MCF 10A (cell line): ENCODE measurements around the gene NUP35. TPM values are rescaled to one million over a fixed set of nuclear protein-coding genes. Genes with fewer than 3 reads are reported as not detected.

Source experiments
- BruUV-seq: library from RNA; stranded (reverse); fragments of 400-500 nt; replicated peaks from 2 replicates; lab custom pipeline; 2021; lab: Mats Ljungman, UMichigan
- CTCF ChIA-PET: fragments of 300-600 bp; sonication (Branson Sonifier 250); formaldehyde crosslinking; extraction: SDS; loops from one replicate; lab custom pipeline; 2021; ENCODE audit warnings: antibody characterized with exemption, inconsistent platforms; lab: Yijun Ruan, JAX
- POLR2A ChIA-PET: fragments of 300-600, 350-650 bp; sonication (Branson Sonifier 250); formaldehyde crosslinking; extraction: SDS; loops from one replicate; lab custom pipeline; 2020; ENCODE audit warnings: antibody characterized with exemption, inconsistent platforms; lab: Yijun Ruan, JAX
- DNase-seq: peaks from one replicate; pipeline ENCODE4 v3.0.0-alpha.2; 2018; ENCODE audit not compliant: unreplicated experiment
- H3K27ac Mint-ChIP-seq: one replicate; pipeline ENCODE4 v1.8.0; 2022; ENCODE audit warnings: mild to moderate bottlenecking, low read depth, mixed read lengths; ENCODE audit not compliant: unreplicated experiment
- H3K27me3 Mint-ChIP-seq: one replicate; pipeline ENCODE4 v1.8.0; 2022; ENCODE audit warnings: mixed read lengths; ENCODE audit not compliant: insufficient read depth, unreplicated experiment
- H3K36me3 Mint-ChIP-seq: one replicate; pipeline ENCODE4 v1.8.0; 2022; ENCODE audit warnings: mild to moderate bottlenecking, moderate library complexity, mixed read lengths; ENCODE audit not compliant: insufficient read depth, unreplicated experiment
- H3K4me1 Mint-ChIP-seq: one replicate; pipeline ENCODE4 v1.8.0; 2022; ENCODE audit warnings: mixed read lengths; ENCODE audit not compliant: insufficient read depth, unreplicated experiment
- H3K4me3 Mint-ChIP-seq: one replicate; pipeline ENCODE4 v1.8.0; 2022; ENCODE audit warnings: mild to moderate bottlenecking, moderate library complexity, mixed read lengths; ENCODE audit not compliant: unreplicated experiment
- H3K9me3 Mint-ChIP-seq: one replicate; pipeline ENCODE4 v1.8.0; 2022; ENCODE audit warnings: mixed read lengths; ENCODE audit not compliant: unreplicated experiment
- CTCF ChIP-seq: fragments of 200-600 bp; IDR thresholded peaks from one replicate; pipeline ENCODE4 v1.8.0; 2022; ENCODE audit warnings: antibody characterized with exemption, mild to moderate bottlenecking; ENCODE audit not compliant: unreplicated experiment
- intact Hi-C: fragments of 100-400 bp; cut with micrococcal nuclease; formaldehyde crosslinking; loops from 2 replicates; pipeline ENCODE4 v1.14.1; 2022
- total RNA-seq: library from RNA; stranded (reverse); gene quantifications from 2 replicates; pipeline ENCODE4 v1.2.3, GENCODE V29; 2022

The NUP35 gene
- total RNA-seq, 1 experiment from 2014 or later = 19.2 TPM

GRCh38 chr2:183125659-183126341 is 1.6 kb downstream of the NUP35 start:
- Mint-ChIP-seq H3K36me3 (peaks cover 12% of the 10 kb centered on the region), H3K27ac (peak overlapping the region; percentile 96), H3K27me3 (no peaks in the 10 kb centered on the region), H3K9me3 (no peaks in the 10 kb centered on the region), H3K4me3 (peak overlapping the region; percentile 84), H3K4me1 (peaks cover 9% of the 10 kb centered on the region)
- no peak for DNase-seq
- intact Hi-C loops = no loop called here
- CTCF ChIA-PET = interaction anchor here (0.7 kb wide), 2 partner anchors 48 to 59 kb away, joined by 3 read pairs; no protein-coding TSS in a partner anchor
- POLR2A ChIA-PET = interaction anchor here (0.7 to 5.3 kb wide), 10 partner anchors 32 to 1307 kb away, joined by 3 to 112 read pairs (median 6); partner anchors contain the start of genes DUSP19 and NCKAP1
- no peak for TF ChIP-seq CTCF
- no TSS peak for BruUV-seq

DNA sequence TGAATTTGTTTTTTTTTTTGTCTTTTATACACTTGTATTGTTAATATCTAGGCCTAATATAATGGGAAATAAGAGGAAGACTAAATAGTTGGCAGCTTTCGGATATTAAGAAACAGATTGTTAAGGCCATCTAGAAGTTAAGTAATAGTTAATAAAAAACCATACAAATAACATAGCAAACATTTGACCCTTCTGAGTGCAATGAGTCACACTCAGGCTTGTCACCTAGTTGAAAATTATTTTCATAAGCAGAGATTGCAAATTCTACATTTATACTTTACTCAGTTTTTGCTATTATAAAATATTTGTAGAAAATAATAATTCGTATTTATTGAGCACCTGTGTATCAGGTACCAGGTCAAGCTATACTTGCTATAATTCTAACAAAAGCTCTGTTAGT is 2.4 kb downstream of the NUP35 start:
- no TSS peak for BruUV-seq
- peak overlapping the region; percentile 23 for H3K27ac Mint-ChIP-seq
- TF ChIP-seq CTCF = no peak
- ChIA-PET POLR2A (interaction anchor here (1.2 to 5.3 kb wide), 2 partner anchors 47 to 90 kb away, joined by 5 to 112 read pairs; partner anchors contain the start of gene DUSP19), CTCF (no interaction called here)
- no peaks in the 10 kb centered on the region for H3K27me3 Mint-ChIP-seq
- H3K4me1 Mint-ChIP-seq = peaks cover 9% of the 10 kb centered on the region
- intact Hi-C loops = no loop called here
- peaks cover 15% of the 10 kb centered on the region for H3K36me3 Mint-ChIP-seq
- DNase-seq = peak; percentile 10
- peak overlapping the region; percentile 84 for H3K4me3 Mint-ChIP-seq
- H3K9me3 Mint-ChIP-seq = no peaks in the 10 kb centered on the region

DNA sequence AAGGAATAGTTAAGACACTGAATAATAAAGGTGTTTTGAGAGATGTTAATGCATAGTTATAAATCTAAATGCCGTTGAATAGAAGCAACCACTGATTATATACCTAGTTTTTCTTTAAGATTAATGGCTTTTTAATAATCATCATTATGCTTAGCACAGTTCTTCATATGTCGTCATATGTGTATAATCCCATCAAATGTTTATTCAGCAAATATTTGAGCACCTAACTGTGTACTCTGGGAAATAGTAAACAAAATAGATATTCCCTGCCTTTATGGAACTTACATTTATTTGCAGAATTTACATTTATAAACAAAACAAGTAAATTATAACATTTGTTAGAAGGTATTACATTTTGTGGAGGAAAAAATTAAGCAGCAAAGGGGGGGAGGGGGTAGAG is 9.8 kb downstream of the NUP35 start:
- peaks cover 45% of the 10 kb centered on the region for H3K36me3 Mint-ChIP-seq

More for the DNA sequence above, 9.8 kb downstream of the NUP35 start:
- DNase-seq = no peak
- Mint-ChIP-seq H3K4me1 (no peaks in the 10 kb centered on the region), H3K4me3 (no peak overlapping the region), H3K27me3 (no peaks in the 10 kb centered on the region), H3K27ac (no peak overlapping the region), H3K9me3 (no peaks in the 10 kb centered on the region)
- intact Hi-C loops = loop anchor here (10.0 kb wide), 1 partner anchor 221 kb away; no protein-coding TSS in a partner anchor
- TF ChIP-seq CTCF = no peak
- no TSS peak for BruUV-seq
- CTCF ChIA-PET = interaction anchor here (0.6 kb wide), 1 partner anchor 1657 kb away, joined by 3 read pairs; no protein-coding TSS in a partner anchor
- POLR2A ChIA-PET = interaction anchor here (0.7 kb wide), 1 partner anchor 37 kb away, joined by 4 read pairs; no protein-coding TSS in a partner anchor
